AG10803 (cell line): ENCODE results near the gene KDM4D.
A peak's percentile ranks its signal among the peaks of the same experiment; 100 is the strongest.

ENCODE experiments used
- DNase-seq: peaks from one replicate; pipeline ENCODE4 v3.0.0; 2010; ENCODE audit warnings: low read depth
- H3K4me3 ChIP-seq: 2 replicates; pipeline ENCODE4 v1.5.1; 2011; ENCODE audit warnings: mild to moderate bottlenecking, low read length, control low read depth
- CTCF ChIP-seq: conservative IDR thresholded peaks from 2 replicates; pipeline ENCODE4 v1.5.1; 2011; ENCODE audit warnings: mild to moderate bottlenecking, low read length, control low read depth, inconsistent platforms

The KDM4D gene

GRCh38 chr11:94974178-94974577 lies 669 bp downstream of the KDM4D start:
- peak overlapping the region; percentile 89 for H3K4me3 ChIP-seq

GRCh38 chr11:94975599-94975998 lies 2.1 kb downstream of the KDM4D start:
- no peak for TF ChIP-seq CTCF
- no peak for DNase-seq
- H3K4me3 ChIP-seq, result no peak overlapping the region

More at GRCh38 chr11:94974178-94974577, 669 bp downstream of the KDM4D start:
- no peak for TF ChIP-seq CTCF
- no peak for DNase-seq

DNA sequence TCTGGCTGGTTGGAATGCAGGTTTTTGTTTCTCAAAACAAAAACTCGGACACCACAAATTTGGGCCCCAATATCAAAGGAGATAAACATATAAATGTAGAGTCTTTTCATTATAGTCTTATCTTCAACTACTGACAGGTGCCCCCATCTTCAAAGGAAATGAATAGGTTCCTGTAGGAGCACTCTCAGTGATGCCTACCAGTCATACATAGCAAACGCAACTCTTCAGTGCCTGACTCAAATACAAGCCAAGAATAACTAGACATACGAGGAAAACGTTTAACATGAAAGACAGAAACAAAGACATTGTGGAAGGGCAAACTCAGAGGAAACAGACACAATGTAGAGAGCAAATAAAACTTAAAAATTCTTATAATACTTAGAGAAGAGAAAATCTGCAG lies 13.9 kb downstream of the KDM4D start:
- H3K4me3 ChIP-seq, result no peak overlapping the region
- DNase-seq, result no peak
- TF ChIP-seq CTCF, result no peak

DNA sequence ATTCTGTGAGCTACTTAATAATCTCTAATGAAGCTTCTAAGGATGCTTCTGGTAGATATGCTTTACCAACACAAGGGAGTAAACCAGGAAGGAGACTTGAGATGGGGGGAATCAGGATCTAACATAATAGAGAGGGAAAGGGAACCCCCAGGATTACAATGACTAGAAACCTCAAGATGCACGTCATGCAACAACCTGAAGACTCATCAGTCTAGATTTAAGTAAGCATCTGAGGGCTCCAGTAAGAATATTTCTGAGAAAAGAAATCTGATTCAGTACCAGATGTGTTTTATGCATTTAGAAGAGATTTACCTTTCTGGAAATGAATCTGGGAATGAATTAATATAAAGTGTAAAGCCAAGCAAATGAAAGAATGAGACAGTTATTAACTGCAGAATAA lies 15.2 kb downstream of the KDM4D start:
- no peak overlapping the region for H3K4me3 ChIP-seq
- no peak for TF ChIP-seq CTCF
- no peak for DNase-seq

GRCh38 chr11:94993400-94993943 lies 20.0 kb downstream of the KDM4D start:
- no peak for DNase-seq
- H3K4me3 ChIP-seq, result no peak overlapping the region
- TF ChIP-seq CTCF, result no peak

GRCh38 chr11:94997437-94997836 lies 23.9 kb downstream of the KDM4D start:
- no peak for DNase-seq
- H3K4me3 ChIP-seq, result no peak overlapping the region
- no peak for TF ChIP-seq CTCF

DNA sequence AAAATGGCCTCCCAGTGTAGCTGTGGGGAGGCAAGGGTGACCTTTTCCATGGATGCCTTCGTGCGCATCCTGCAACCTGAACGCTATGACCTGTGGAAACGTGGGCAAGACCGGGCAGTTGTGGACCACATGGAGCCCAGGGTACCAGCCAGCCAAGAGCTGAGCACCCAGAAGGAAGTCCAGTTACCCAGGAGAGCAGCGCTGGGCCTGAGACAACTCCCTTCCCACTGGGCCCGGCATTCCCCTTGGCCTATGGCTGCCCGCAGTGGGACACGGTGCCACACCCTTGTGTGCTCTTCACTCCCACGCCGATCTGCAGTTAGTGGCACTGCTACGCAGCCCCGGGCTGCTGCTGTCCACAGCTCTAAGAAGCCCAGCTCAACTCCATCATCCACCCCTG lies 24.8 kb downstream of the KDM4D start:
- TF ChIP-seq CTCF, result no peak
- H3K4me3 ChIP-seq, result no peak overlapping the region
- no peak for DNase-seq
